Measurements from ENCODE around the gene TMEM119. TPM values are rescaled to one million over a fixed set of nuclear protein-coding genes. Genes with fewer than 3 reads are reported as not detected.

TMEM119 gene
- total RNA-seq, 1 donor from 2014 or later: 1.3 TPM

- Histone ChIP-seq H3K4me1 (peaks cover 55% of the 10 kb centered on the region), H3K27me3 (ENCODE audit: low read depth) (no peaks in the 10 kb centered on the region), H3K36me3 (peaks cover 49% of the 10 kb centered on the region), H3K27ac (replicated peaks) (no peak overlapping the region), H3K9me3 (replicated peaks) (no peaks in the 10 kb centered on the region), H3K4me3 (no peak overlapping the region)
- TF ChIP-seq CTCF (IDR thresholded peaks at IDR 0.05; ENCODE audit: borderline replicate concordance): no peak
- DNase-seq: no peak
- intact Hi-C loops (cut with micrococcal nuclease): no loop called here
Measured at GRCh38 chr12:108548954-108549521, 48.8 kb downstream of the TMEM119 start.

GRCh38 chr12:108547686-108548085 is 50.2 kb downstream of the TMEM119 start:
- intact Hi-C loops (cut with micrococcal nuclease): no loop called here
- Histone ChIP-seq H3K27ac (replicated peaks) (peak overlapping the region; percentile 62), H3K4me3 (no peak overlapping the region), H3K9me3 (replicated peaks) (no peaks in the 10 kb centered on the region), H3K36me3 (peaks cover 63% of the 10 kb centered on the region), H3K27me3 (ENCODE audit: low read depth) (no peaks in the 10 kb centered on the region), H3K4me1 (peaks cover 47% of the 10 kb centered on the region)
- peak; percentile 24 for DNase-seq
- TF ChIP-seq CTCF (IDR thresholded peaks at IDR 0.05; ENCODE audit: borderline replicate concordance): no peak

GRCh38 chr12:108543652-108544051 is 54.2 kb downstream of the TMEM119 start:
- Histone ChIP-seq H3K4me1 (peaks cover 36% of the 10 kb centered on the region), H3K36me3 (peaks cover 84% of the 10 kb centered on the region), H3K27me3 (ENCODE audit: low read depth) (no peaks in the 10 kb centered on the region), H3K4me3 (no peak overlapping the region), H3K9me3 (replicated peaks) (no peaks in the 10 kb centered on the region), H3K27ac (replicated peaks) (no peak overlapping the region)
- no peak for TF ChIP-seq CTCF (IDR thresholded peaks at IDR 0.05; ENCODE audit: borderline replicate concordance)
- intact Hi-C loops (cut with micrococcal nuclease): no loop called here
- no peak for DNase-seq

GRCh38 chr12:108542320-108542719 is 55.6 kb downstream of the TMEM119 start:
- Histone ChIP-seq H3K4me1 (peaks cover 22% of the 10 kb centered on the region), H3K36me3 (peaks cover 84% of the 10 kb centered on the region), H3K27me3 (ENCODE audit: low read depth) (no peaks in the 10 kb centered on the region), H3K9me3 (replicated peaks) (no peaks in the 10 kb centered on the region), H3K4me3 (no peak overlapping the region), H3K27ac (replicated peaks) (peak overlapping the region; percentile 24)
- no peak for DNase-seq
- no peak for TF ChIP-seq CTCF (IDR thresholded peaks at IDR 0.05; ENCODE audit: borderline replicate concordance)
- intact Hi-C loops (cut with micrococcal nuclease): no loop called here

Small RNA genes lying within 50 kb of the gene (microRNA-seq; reads per million reads assigned to microRNA genes)
- gene MIR4496: not detected

Other genes starting within 250 kb of the TMEM119 start
- 4.2 TPM for gene FICD, start 82.8 kb downstream of the TMEM119 start, total RNA-seq
- 24.9 TPM for gene SART3, start 36.9 kb downstream of the TMEM119 start, total RNA-seq
- 560 TPM for gene ISCU, start 35.5 kb downstream of the TMEM119 start, total RNA-seq
- gene SELPLG, start 35.8 kb upstream of the TMEM119 start, total RNA-seq: 3.4 TPM
- 59.6 TPM for gene CORO1C, start 133.4 kb upstream of the TMEM119 start, total RNA-seq